Ovary (tissue), 9 donors: ENCODE measurements around the gene ABLIM1. TPM values are rescaled to one million over a fixed set of nuclear protein-coding genes. Genes with fewer than 3 reads are reported as not detected.

Source experiments
- DNase-seq, 5 donors: peaks; one replicate each; pipeline ENCODE4 v3.0.0-alpha.2; 2019 to 2020
- H3K27ac ChIP-seq, 2 donors: fragments of 200-600 bp; one replicate each; pipeline versions ENCODE4 v1.5.1 to v1.8.0; 2019 to 2022
- H3K27me3 ChIP-seq: fragments of 200-600 bp; one replicate; pipeline ENCODE4 v1.8.0; 2022
- H3K36me3 ChIP-seq: fragments of 200-600 bp; sonication (generic); one replicate; pipeline ENCODE4 v1.5.1; 2019
- H3K4me1 ChIP-seq: one replicate; pipeline ENCODE4 v1.8.1; 2013; ENCODE audit warnings: mild to moderate bottlenecking, moderate library complexity; ENCODE audit not compliant: insufficient read depth
- H3K4me3 ChIP-seq: fragments of 200-600 bp; sonication (generic); one replicate; pipeline ENCODE4 v1.5.1; 2017
- H3K9me3 ChIP-seq, 2 donors: fragments of 200-600 bp in 1 of 2; sonication (generic) in 1 of 2; one replicate each; pipeline versions ENCODE4 v1.5.1 to v1.8.1; 2013 to 2019; ENCODE audit warnings: mild to moderate bottlenecking in 1 of 2, moderate library complexity in 1 of 2
- CTCF ChIP-seq, 3 donors: fragments of 450-650 bp in 2 of 3; fragments of 200-600 bp in 1 of 3; IDR thresholded peaks; one replicate each; pipeline versions ENCODE4 v1.5.1 to v1.8.0; 2016 to 2022; ENCODE audit warnings: antibody characterized with exemption in 3 of 3, mild to moderate bottlenecking in 1 of 3
- EP300 ChIP-seq: sonication (generic); formaldehyde crosslinking; IDR thresholded peaks from one replicate; pipeline ENCODE4 v1.6.1; 2017; ENCODE audit warnings: antibody characterized with exemption
- POLR2A ChIP-seq: fragments of 450-650 bp; IDR thresholded peaks from one replicate; pipeline ENCODE4 v1.6.1; 2017; ENCODE audit warnings: antibody characterized with exemption, mild to moderate bottlenecking, moderate library complexity
- WGBS, 3 donors: extraction: QIAGEN DNeasy Blood & Tissue Kit in 1 of 3; methylation state at CpG; one replicate each; pipeline versions ENCODE4 v1.1.5 to v1.1.7; 2013 to 2017; 5-methylcytosine and 5-hydroxymethylcytosine counted together
- intact Hi-C, 4 donors: fragments of 100-400 bp; cut with DNase I; formaldehyde crosslinking; loops; one replicate each; pipeline versions ENCODE4 v1.11.0 to v1.15.1; 2022 to 2023
- polyA plus RNA-seq, 2 donors: library from polyadenylated mRNA; stranded (reverse); fragments of 200-250 nt in 1 of 2; fragments of 350-450 nt in 1 of 2; fragmentation: Illumina TruSeq in 1 of 2; extraction: RNeasy Lipid Tissue Mini Kit (QIAGEN cat#74804) in 1 of 2; gene quantifications; one replicate each; pipeline ENCODE4 v1.2.3, GENCODE V29; 2013 to 2014
- total RNA-seq, 7 donors: library from RNA; depleted of rRNA in 2 of 7; stranded (reverse); fragments of >200 nt in 2 of 7; fragmentation: NEBNext Ultra II Directional in 3 of 7; extraction: Animal tissue kit (Norgen Biotek cat#: 25700) in 3 of 7; gene quantifications; one replicate each; pipeline versions ENCODE4 v1.1.0 to v1.2.4, GENCODE V29; 2016 to 2023
- donor health status: DM: no; HTN: no; CAD: no; lungs with moderate emphysema.
- donor health status: DM: no; HTN: no; CAD: no.
- donor health status: Bipolar disorder and iron deficiency.
- donor health status: DM: yes; HTN: yes; CAD: no.
- donor health status: DM: no; HTN: no; CAD: no.
- donor health status: DM: yes; HTN: yes; CAD: no.

ABLIM1 gene
- total and polyA plus RNA-seq, 9 donors, result 155 to 505 (median 283) TPM

GRCh38 chr10:114400091-114400490 lies 258.0 kb downstream of the ABLIM1 start:
- DNase-seq, result peak in 3 of 5 donors; percentile 71 to 73 (median 72)
- Histone ChIP-seq H3K27ac (no peak overlapping the region), H3K4me1 (peaks cover 25% of the 10 kb centered on the region), H3K36me3 (no peaks in the 10 kb centered on the region), H3K9me3 (no peaks in the 10 kb centered on the region), H3K27me3 (no peaks in the 10 kb centered on the region), H3K4me3 (no peak overlapping the region)
- WGBS, 3 donors, result 6 to 24% (median 14%) methylated on average over 3 of the region's 3 CpGs
- intact Hi-C loops, result loop anchor here in 1 of 4 donors (10.0 kb wide), 1 partner anchor 95 kb away; no protein-coding TSS in a partner anchor
- TF ChIP-seq EP300 (no peak), CTCF (IDR thresholded peaks at IDR 0.05) (no peak), POLR2A (no peak)

GRCh38 chr10:114399576-114399975 lies 258.5 kb downstream of the ABLIM1 start:
- TF ChIP-seq EP300 (no peak), CTCF (IDR thresholded peaks at IDR 0.05) (no peak), POLR2A (no peak)
- H3K27me3 ChIP-seq, result no peaks in the 10 kb centered on the region
- intact Hi-C loops, result no loop called here
- no peak for DNase-seq
- WGBS, 3 donors, result 23 to 42% (median 27%) methylated on average over 6 of the region's 6 CpGs
- no peaks in the 10 kb centered on the region for H3K9me3 ChIP-seq
- no peaks in the 10 kb centered on the region for H3K36me3 ChIP-seq
- no peak overlapping the region for H3K27ac ChIP-seq
- H3K4me3 ChIP-seq, result no peak overlapping the region
- H3K4me1 ChIP-seq, result peaks cover 24% of the 10 kb centered on the region

- peak in 2 of 5 donors; percentile 32 to 63 for DNase-seq
These were observed 259.3 kb downstream of the ABLIM1 start for GRCh38 chr10:114398587-114399331.

GRCh38 chr10:114397651-114398145 lies 260.4 kb downstream of the ABLIM1 start:
- Histone ChIP-seq H3K27me3 (no peaks in the 10 kb centered on the region), H3K36me3 (no peaks in the 10 kb centered on the region), H3K9me3 (no peaks in the 10 kb centered on the region), H3K4me3 (peak overlapping the region; percentile 19), H3K27ac (peak overlapping the region; percentile 7 to 63), H3K4me1 (peaks cover 32% of the 10 kb centered on the region)
- peak in 2 of 5 donors; percentile 44 to 48 for DNase-seq
- TF ChIP-seq CTCF (IDR thresholded peaks at IDR 0.05) (no peak), EP300 (no peak), POLR2A (no peak)
- 8% methylated on average over 6 of the region's 6 CpGs for WGBS, 3 donors
- intact Hi-C loops, result no loop called here

More at GRCh38 chr10:114398587-114399331, 259.3 kb downstream of the ABLIM1 start:
- no peaks in the 10 kb centered on the region for H3K36me3 ChIP-seq
- WGBS, 3 donors, result 67 to 74% (median 68%) methylated on average over 10 of the region's 10 CpGs
- H3K4me1 ChIP-seq, result peaks cover 28% of the 10 kb centered on the region
- intact Hi-C loops, result no loop called here
- TF ChIP-seq POLR2A (no peak), CTCF (IDR thresholded peaks at IDR 0.05) (no peak), EP300 (no peak)
- no peak overlapping the region for H3K27ac ChIP-seq
- no peak overlapping the region for H3K4me3 ChIP-seq
- no peaks in the 10 kb centered on the region for H3K27me3 ChIP-seq
- H3K9me3 ChIP-seq, result no peaks in the 10 kb centered on the region
